GM12875 (cell line): Measurements from ENCODE around the gene CECR2.

Experiments
- H3K4me3 ChIP-seq: one replicate; pipeline ENCODE4 v1.5.1; 2011; ENCODE audit warnings: low read depth, low read length, control low read depth
- TF ChIP-seq, protein P1 (sequence below): IDR thresholded peaks from 2 replicates; pipeline ENCODE4 v1.5.1; 2011; ENCODE audit warnings: low read depth, mild to moderate bottlenecking, control low read depth, inconsistent platforms, low read length, moderate library complexity, borderline replicate concordance; ENCODE audit not compliant: insufficient read depth

Gene CECR2

DNA sequence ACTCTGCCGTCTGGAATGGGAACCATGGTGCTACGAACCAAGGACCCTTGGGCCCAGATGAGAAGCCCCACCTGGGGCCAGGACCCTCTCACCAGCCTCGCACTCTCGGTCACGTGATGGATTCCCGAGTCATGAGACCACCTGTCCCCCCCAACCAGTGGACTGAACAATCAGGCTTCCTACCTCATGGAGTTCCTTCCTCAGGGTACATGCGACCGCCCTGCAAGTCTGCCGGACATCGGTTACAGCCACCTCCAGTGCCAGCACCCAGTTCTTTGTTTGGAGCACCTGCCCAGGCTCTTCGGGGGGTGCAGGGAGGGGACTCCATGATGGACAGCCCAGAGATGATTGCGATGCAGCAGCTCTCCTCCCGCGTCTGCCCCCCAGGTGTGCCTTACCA is 173.2 kb downstream of the CECR2 start:
- TF ChIP-seq, protein P1, sequence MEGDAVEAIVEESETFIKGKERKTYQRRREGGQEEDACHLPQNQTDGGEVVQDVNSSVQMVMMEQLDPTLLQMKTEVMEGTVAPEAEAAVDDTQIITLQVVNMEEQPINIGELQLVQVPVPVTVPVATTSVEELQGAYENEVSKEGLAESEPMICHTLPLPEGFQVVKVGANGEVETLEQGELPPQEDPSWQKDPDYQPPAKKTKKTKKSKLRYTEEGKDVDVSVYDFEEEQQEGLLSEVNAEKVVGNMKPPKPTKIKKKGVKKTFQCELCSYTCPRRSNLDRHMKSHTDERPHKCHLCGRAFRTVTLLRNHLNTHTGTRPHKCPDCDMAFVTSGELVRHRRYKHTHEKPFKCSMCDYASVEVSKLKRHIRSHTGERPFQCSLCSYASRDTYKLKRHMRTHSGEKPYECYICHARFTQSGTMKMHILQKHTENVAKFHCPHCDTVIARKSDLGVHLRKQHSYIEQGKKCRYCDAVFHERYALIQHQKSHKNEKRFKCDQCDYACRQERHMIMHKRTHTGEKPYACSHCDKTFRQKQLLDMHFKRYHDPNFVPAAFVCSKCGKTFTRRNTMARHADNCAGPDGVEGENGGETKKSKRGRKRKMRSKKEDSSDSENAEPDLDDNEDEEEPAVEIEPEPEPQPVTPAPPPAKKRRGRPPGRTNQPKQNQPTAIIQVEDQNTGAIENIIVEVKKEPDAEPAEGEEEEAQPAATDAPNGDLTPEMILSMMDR = no peak
- no peak overlapping the region for H3K4me3 ChIP-seq

DNA sequence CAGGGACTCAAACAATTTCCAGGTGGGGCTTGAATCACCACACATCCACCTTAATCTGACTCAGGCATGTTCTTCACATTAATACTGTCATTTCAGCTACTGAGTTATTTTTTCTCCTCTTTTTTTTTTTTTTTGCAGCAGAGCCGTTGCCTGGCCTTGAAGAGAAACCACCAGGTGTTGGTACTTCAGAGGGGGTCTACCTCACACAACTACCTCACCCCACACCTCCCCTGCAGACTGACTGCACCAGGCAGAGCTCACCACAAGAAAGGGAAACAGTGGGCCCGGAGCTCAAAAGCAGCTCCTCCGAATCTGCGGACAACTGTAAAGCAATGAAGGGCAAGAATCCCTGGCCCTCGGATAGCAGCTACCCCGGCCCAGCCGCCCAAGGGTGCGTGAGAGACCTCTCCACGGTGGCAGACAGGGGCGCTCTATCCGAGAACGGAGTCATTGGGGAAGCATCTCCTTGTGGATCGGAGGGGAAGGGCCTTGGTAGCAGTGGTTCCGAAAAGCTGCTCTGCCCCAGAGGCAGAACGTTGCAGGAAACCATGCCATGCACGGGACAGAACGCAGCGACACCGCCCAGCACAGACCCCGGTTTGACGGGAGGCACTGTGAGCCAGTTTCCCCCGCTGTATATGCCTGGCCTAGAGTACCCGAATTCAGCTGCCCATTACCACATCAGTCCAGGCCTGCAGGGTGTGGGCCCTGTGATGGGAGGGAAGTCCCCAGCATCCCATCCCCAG is 178.9 kb downstream of the CECR2 start:
- H3K4me3 ChIP-seq = no peak overlapping the region
- TF ChIP-seq, protein P1 = no peak

DNA sequence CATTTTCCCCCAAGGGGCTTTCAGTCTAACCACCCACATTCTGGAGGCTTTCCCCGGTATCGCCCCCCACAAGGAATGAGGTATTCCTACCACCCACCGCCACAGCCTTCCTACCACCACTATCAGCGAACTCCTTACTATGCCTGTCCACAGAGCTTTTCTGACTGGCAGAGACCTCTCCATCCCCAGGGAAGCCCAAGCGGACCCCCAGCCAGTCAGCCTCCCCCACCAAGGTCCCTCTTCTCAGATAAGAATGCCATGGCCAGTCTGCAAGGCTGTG is 179.4 kb downstream of the CECR2 start:
- H3K4me3 ChIP-seq = no peak overlapping the region
- TF ChIP-seq, protein P1 = no peak

DNA sequence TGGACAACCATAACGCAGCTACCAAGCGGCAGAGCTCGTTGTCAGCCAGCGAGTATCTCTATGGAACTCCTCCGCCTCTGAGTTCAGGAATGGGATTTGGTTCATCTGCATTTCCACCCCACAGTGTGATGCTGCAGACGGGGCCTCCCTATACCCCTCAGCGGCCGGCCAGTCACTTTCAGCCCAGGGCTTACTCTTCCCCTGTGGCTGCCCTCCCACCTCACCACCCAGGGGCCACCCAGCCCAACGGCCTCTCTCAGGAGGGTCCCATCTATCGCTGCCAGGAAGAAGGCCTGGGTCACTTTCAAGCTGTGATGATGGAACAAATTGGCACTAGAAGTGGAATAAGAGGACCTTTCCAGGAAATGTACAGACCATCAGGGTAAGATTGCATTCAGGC is 179.9 kb downstream of the CECR2 start:
- TF ChIP-seq, protein P1 = no peak
- H3K4me3 ChIP-seq = no peak overlapping the region

DNA sequence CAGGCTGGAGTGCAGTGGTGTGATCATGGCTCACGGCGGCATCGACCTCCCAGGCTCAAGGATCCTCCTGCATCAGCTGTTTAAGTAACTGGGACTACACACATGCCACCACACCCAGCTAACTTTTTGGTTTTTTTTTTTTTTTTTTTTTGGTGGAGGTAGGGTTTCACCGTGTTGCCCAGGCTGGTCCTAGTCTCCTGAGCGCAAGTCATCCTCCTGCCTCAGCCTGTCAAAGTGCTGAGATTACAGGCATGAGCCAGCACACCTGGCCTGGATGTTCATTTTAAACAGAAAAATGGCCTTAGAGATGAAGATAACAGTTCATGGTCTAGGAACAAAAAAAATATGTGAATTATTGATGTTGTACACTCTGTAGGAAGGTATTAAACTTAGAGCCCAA is 180.4 kb downstream of the CECR2 start:
- H3K4me3 ChIP-seq = no peak overlapping the region
- TF ChIP-seq, protein P1 = no peak

DNA sequence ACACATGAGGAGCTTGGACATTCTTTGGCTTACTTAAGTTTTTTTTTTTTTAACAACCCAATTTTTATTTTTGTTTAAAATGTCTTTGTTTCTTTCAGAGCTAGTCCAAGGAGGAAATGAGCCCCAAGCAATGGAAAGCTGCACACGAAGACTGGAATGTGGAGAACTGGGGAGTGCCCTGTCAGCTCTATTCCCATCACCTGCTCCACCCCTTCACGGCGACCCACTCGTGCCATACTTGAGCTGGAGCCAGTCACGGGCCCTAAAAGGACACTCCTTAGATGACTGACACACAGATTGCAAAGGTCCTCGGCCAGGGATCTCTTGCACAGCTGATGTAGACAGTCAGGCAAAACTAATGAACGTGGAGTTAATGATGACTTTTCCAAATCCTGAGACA is 183.5 kb downstream of the CECR2 start:
- no peak overlapping the region for H3K4me3 ChIP-seq
- TF ChIP-seq, protein P1 = no peak

DNA sequence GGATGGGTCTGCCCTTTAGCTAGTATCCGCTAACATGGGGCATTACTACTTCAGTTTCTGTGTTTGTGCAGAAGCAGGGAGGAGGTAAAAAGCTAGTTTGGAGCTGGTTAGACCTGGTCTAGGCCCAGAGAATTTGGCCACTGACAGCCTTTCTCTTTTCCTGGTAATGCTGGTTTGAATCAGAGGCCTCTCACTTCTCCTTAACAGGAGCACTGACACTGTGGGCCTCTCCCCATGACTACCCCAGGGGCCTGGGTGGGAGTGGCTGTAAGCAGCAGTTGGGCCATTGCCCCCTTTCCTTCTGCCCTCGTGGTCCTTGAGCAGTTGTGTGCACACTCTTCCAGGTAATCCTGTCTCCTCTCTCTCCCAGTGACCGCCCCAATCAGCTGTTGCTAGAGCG is 185.6 kb downstream of the CECR2 start:
- TF ChIP-seq, protein P1 = no peak

More for the DNA sequence above, 185.6 kb downstream of the CECR2 start:
- no peak overlapping the region for H3K4me3 ChIP-seq
